ENCODE measurements around the gene ZNF217. TPM values are rescaled to one million over a fixed set of nuclear protein-coding genes. Genes with fewer than 3 reads are reported as not detected.
A peak's percentile ranks its signal among the peaks of the same experiment; 100 is the strongest.

The ZNF217 gene
- total and polyA plus RNA-seq, 2 of the 8 experiments (the other 6 are each of a cell fraction or from before 2014, with no cell fraction given) = 15.3 to 87.9 TPM

- Histone ChIP-seq H4K8ac (ENCODE audit: extremely low read depth, insufficient read depth, low read length) (no peak overlapping the region), H3K4me3 (ENCODE audit: extremely low read depth in 1 of 4, insufficient read depth in 2 of 4, low read depth in 3 of 4, low read length in 4 of 4) (no peak overlapping the region), H2BK12ac (ENCODE audit: low read depth, low read length) (no peak overlapping the region), H4K20me1 (replicated peaks in 1 of 2; ENCODE audit: control insufficient read depth in 1 of 2, insufficient read depth in 2 of 2, low read length in 2 of 2) (no peaks in the 10 kb centered on the region), H3K27ac (ENCODE audit: low read depth, low read length) (no peak overlapping the region), H3K56ac (replicated peaks; ENCODE audit: insufficient read length, low read depth, low read length) (no peak overlapping the region), H3K4me2 (ENCODE audit: insufficient read depth in 1 of 2, low read depth in 2 of 2, low read length in 2 of 2) (no peak overlapping the region), H3K18ac (ENCODE audit: extremely low read depth, low read length) (no peak overlapping the region; the same call in 1 of the 2 replicates), H4K91ac (replicated peaks; ENCODE audit: insufficient read length, low read length) (peak overlapping the region; percentile 73), H3K23ac (ENCODE audit: insufficient read length) (no peak overlapping the region), H2AFZ (ENCODE audit: low read length) (no peak overlapping the region), H3K4me1 (replicated peaks in 1 of 4; ENCODE audit: control insufficient read depth in 3 of 4, insufficient read depth in 4 of 4, low read length in 3 of 4) (peaks cover 5 to 16% (median 10%) of the 10 kb centered on the region in 4 experiments), H2BK20ac (ENCODE audit: low read length) (no peak overlapping the region; the same call in 1 of the 2 replicates), H2BK120ac (replicated peaks; ENCODE audit: low read depth, low read length) (peak overlapping the region; percentile 47), H3K36me3 (ENCODE audit: control insufficient read depth in 2 of 4, insufficient read depth in 4 of 4, low read length in 3 of 4) (no peaks in the 10 kb centered on the region), H3K23me2 (ENCODE audit: low read depth, low read length) (no peaks in the 10 kb centered on the region), H2BK15ac (ENCODE audit: low read length) (0 out of 2 replicates have a peak overlapping the region, but pooled peaks have one; percentile 40), H2AK5ac (ENCODE audit: low read depth, low read length) (no peak overlapping the region), H3K79me1 (ENCODE audit: low read depth, low read length) (no peaks in the 10 kb centered on the region), H3K9ac (replicated peaks in 1 of 4; ENCODE audit: extremely low read depth in 1 of 4, low read depth in 3 of 4, low read length in 3 of 4) (no peak overlapping the region), H3K9me3 (ENCODE audit: insufficient read depth in 2 of 2, low read depth in 1 of 2, low read length in 1 of 2) (no peaks in the 10 kb centered on the region), H4K5ac (ENCODE audit: insufficient read length, low read depth, low read length) (no peak overlapping the region), H3K14ac (ENCODE audit: insufficient read length) (no peak overlapping the region), H3K4ac (replicated peaks; ENCODE audit: insufficient read length, low read depth, low read length) (peak overlapping the region; percentile 44), H2BK5ac (ENCODE audit: low read depth, low read length) (no peak overlapping the region), H3K79me2 (ENCODE audit: control insufficient read depth in 1 of 2, insufficient read depth in 2 of 2, low read length in 2 of 2) (no peaks in the 10 kb centered on the region), H3K27me3 (replicated peaks in 1 of 4; ENCODE audit: control insufficient read depth in 3 of 4, extremely low read depth in 1 of 4, insufficient read depth in 3 of 4, low read length in 3 of 4) (no peaks in the 10 kb centered on the region)
- DNase-seq (ENCODE audit: low read depth in 1 of 2, low spot score in 2 of 2) (no peak), FAIRE-seq (no peak)
- ChIA-PET CTCF (ENCODE audit: partially characterized antibody) (no interaction called here), POLR2A (ENCODE audit: partially characterized antibody) (interaction anchor here (1.7 kb wide), 1 partner anchor 17 kb away, joined by 6 read pairs; no protein-coding TSS in a partner anchor)
- no peak for TF ChIP-seq CREB1 (IDR thresholded peaks at IDR 0.05)
- no peak for TF ChIP-seq SP2 (IDR thresholded peaks at IDR 0.05; ENCODE audit: low read length)
- no peak for TF ChIP-seq RXRA (IDR thresholded peaks at IDR 0.05; ENCODE audit: insufficient read depth, low read depth, low read length)
- TF ChIP-seq SIX5 (IDR thresholded peaks at IDR 0.05; ENCODE audit: low read depth, low read length) = no peak
- no peak for TF ChIP-seq SIN3A (conservative IDR thresholded peaks at IDR 0.05 in 1 of 2, IDR thresholded peaks at IDR 0.05 in 1 of 2; ENCODE audit: low read depth in 1 of 2, low read length in 2 of 2)
- TF ChIP-seq RFX5 (IDR thresholded peaks at IDR 0.05; ENCODE audit: borderline replicate concordance, low read depth, low read length) = no peak
- no peak for TF ChIP-seq GTF2F1 (IDR thresholded peaks at IDR 0.05; ENCODE audit: borderline replicate concordance, low read depth, low read length)
- TF ChIP-seq EGR1 (IDR thresholded peaks at IDR 0.05; ENCODE audit: borderline replicate concordance, low read depth, low read length) = no peak
- no peak for TF ChIP-seq NANOG (IDR thresholded peaks at IDR 0.05; ENCODE audit: insufficient read depth, low read depth, low read length, poor library complexity, severe bottlenecking)
- no peak for TF ChIP-seq CTBP2 (IDR thresholded peaks at IDR 0.05; ENCODE audit: borderline replicate concordance, insufficient read depth, insufficient read length, low read length)
- TF ChIP-seq CBX8 (IDR thresholded peaks at IDR 0.05; ENCODE audit: borderline replicate concordance, low read depth, low read length) = no peak
- TF ChIP-seq CHD1 (IDR thresholded peaks at IDR 0.05; ENCODE audit: low read depth, low read length) = no peak
- WGBS, 2 experiments (ENCODE audit: extremely low coverage in 1 of 2, insufficient coverage in 1 of 2, insufficient read length in 1 of 2, insufficient replicate concordance in 2 of 2, low coverage in 1 of 2, low lambda C conversion rate in 2 of 2, missing lambda C conversion rate in 1 of 2) = 95% methylated on average over 8 of the region's 8 CpGs; no CpG with 5 or more reads in 1 of the 2 experiments
These were observed 12.8 kb upstream of the ZNF217 start for GRCh38 chr20:53606364-53606985.

Data from H1 (cell line).